GM12892 (cell line): ENCODE data around the gene PSMC3IP.

Experiments used
- POLR2A ChIP-seq: IDR thresholded peaks from 2 replicates; pipeline ENCODE4 v1.6.1; 2011; ENCODE audit warnings: low read depth, low read length, control low read depth
- POLR2AphosphoS5 ChIP-seq: IDR thresholded peaks from 2 replicates; pipeline ENCODE4 v1.6.1; 2011; ENCODE audit warnings: low read depth, low read length, control low read depth
- TAF1 ChIP-seq: IDR thresholded peaks from 2 replicates; pipeline ENCODE4 v1.6.1; 2011; ENCODE audit warnings: low read depth, mild to moderate bottlenecking, control low read depth, low read length, borderline replicate concordance

DNA sequence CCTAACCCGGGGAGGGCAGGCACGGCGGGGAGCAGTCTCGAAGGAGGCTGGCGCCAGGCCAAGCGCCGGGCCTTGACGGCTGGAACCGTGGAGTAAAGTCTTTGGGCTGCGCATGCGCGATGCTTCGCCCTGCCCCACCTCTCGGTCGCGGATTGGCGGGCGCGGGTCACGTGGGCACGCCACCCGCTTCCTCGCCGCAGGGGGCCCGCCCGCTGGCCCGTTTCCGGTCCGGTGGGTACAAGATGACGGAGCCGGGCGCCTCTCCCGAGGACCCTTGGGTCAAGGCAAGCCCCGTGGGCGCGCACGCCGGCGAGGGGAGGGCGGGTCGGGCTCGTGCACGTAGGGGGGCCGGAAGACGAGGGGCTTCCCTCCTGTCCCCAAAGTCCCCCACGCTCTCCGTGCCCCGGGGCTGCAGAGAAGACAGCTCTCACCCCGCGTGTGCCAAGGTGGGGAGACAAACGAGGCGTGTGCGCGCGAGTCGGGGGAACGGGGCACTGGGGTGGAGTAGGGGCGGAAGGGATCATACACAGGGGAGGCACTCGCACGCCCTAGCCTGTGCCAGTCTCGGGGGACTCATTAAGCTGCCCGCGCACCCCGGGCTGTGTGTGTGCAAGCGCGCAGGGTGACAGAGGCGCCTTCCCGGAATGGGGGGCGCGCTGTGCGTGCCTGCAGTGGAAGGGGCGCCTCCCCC, 10.5 kb downstream of the PSMC3IP start, which contains the start of gene MLX:
- no peak; the same call in 1 of the 2 replicates for TF ChIP-seq POLR2A
- TF ChIP-seq POLR2AphosphoS5, result peak; percentile 67; the same call in 1 of the 2 replicates
- peak; percentile 22; the same call in 1 of the 2 replicates for TF ChIP-seq TAF1
